ENCODE data around the gene CSNK2A3. TPM values are rescaled to one million over a fixed set of nuclear protein-coding genes. Genes with fewer than 3 reads are reported as not detected.

CSNK2A3 gene
- total RNA-seq, 1 donor from 2014 or later, result 4.3 TPM

DNA sequence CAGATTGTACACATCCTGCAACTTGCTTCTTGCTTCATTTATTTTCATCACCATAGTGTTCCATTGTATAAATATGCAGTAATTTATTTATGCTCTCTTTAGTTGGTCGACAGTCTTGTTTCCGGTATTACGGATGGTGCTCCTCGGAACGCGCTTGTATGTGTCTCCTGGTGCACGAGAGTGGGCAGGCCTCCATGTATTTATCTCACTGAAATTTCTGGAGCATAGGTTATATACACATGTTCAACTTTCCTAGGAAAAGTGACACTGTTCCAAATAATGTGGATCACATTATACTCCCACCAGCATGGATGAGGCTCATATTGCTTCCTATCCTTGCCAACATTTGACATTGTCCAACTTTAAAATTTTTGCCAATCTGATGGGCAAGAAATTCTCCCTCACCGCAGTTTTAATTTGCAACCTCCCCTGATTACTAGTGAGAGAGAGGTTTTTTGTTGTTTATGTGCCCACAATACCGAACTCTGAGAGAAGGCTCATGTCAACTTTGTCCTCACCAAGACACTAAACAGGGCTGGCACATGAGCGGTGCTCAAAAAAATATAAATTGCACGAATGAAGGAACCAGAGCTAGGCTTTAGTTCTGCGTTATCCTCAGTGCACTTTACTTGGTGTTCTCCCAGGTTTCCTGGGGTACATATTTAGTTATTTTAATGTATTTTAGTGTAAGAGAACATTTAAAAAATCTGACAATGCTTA is 3.8 kb downstream of the CSNK2A3 start:
- Mint-ChIP-seq H3K4me3 (ENCODE audit: unreplicated experiment) (no peak overlapping the region), H3K36me3 (ENCODE audit: low read depth, unreplicated experiment) (peaks cover 20% of the 10 kb centered on the region), H3K27me3 (ENCODE audit: unreplicated experiment) (peaks cover 3% of the 10 kb centered on the region), H3K4me1 (ENCODE audit: unreplicated experiment) (peaks cover 6% of the 10 kb centered on the region), H3K27ac (ENCODE audit: unreplicated experiment) (no peak overlapping the region), H3K9me3 (ENCODE audit: unreplicated experiment) (no peaks in the 10 kb centered on the region)
- no peak for DNase-seq (ENCODE audit: low spot score)
- no peak for TF ChIP-seq CTCF (IDR thresholded peaks at IDR 0.05; ENCODE audit: unreplicated experiment)

DNA sequence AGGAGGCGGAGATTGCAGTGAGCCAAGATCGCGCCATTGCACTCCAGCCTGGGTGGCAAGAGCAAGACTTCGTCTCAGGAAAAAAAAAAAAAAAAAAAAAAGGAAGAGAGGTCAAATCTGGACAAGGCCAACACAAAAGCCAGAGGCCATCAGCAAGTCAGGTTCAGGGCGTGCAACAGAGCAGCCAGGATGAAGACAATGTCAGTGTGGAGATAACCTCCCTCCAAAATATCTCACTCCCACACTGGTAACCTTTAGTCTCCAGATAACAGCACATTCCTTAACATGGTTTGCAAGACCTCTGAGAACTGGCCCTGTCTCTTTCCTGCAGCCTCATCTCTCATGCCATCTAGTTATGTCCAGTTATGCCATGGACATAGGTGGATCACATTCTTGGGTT is 4.7 kb downstream of the CSNK2A3 start:
- TF ChIP-seq CTCF (IDR thresholded peaks at IDR 0.05; ENCODE audit: unreplicated experiment), result no peak
- peaks cover 27% of the 10 kb centered on the region for H3K36me3 Mint-ChIP-seq (ENCODE audit: low read depth, unreplicated experiment)
- H3K4me1 Mint-ChIP-seq (ENCODE audit: unreplicated experiment), result peaks cover 6% of the 10 kb centered on the region
- no peak for DNase-seq (ENCODE audit: low spot score)
- no peak overlapping the region for H3K4me3 Mint-ChIP-seq (ENCODE audit: unreplicated experiment)
- H3K9me3 Mint-ChIP-seq (ENCODE audit: unreplicated experiment), result no peaks in the 10 kb centered on the region
- H3K27me3 Mint-ChIP-seq (ENCODE audit: unreplicated experiment), result peaks cover 6% of the 10 kb centered on the region
- no peak overlapping the region for H3K27ac Mint-ChIP-seq (ENCODE audit: unreplicated experiment)

GRCh38 chr11:11347592-11347991 is 5.5 kb downstream of the CSNK2A3 start:
- Mint-ChIP-seq H3K4me3 (ENCODE audit: unreplicated experiment) (no peak overlapping the region), H3K4me1 (ENCODE audit: unreplicated experiment) (peaks cover 6% of the 10 kb centered on the region), H3K27me3 (ENCODE audit: unreplicated experiment) (peaks cover 6% of the 10 kb centered on the region), H3K9me3 (ENCODE audit: unreplicated experiment) (no peaks in the 10 kb centered on the region), H3K27ac (ENCODE audit: unreplicated experiment) (no peak overlapping the region), H3K36me3 (ENCODE audit: low read depth, unreplicated experiment) (peaks cover 26% of the 10 kb centered on the region)
- DNase-seq (ENCODE audit: low spot score), result no peak
- TF ChIP-seq CTCF (IDR thresholded peaks at IDR 0.05; ENCODE audit: unreplicated experiment), result no peak

GRCh38 chr11:11346303-11346702 is 6.7 kb downstream of the CSNK2A3 start:
- H3K27me3 Mint-ChIP-seq (ENCODE audit: unreplicated experiment), result peaks cover 6% of the 10 kb centered on the region
- no peak overlapping the region for H3K4me3 Mint-ChIP-seq (ENCODE audit: unreplicated experiment)
- peaks cover 6% of the 10 kb centered on the region for H3K4me1 Mint-ChIP-seq (ENCODE audit: unreplicated experiment)
- no peak for TF ChIP-seq CTCF (IDR thresholded peaks at IDR 0.05; ENCODE audit: unreplicated experiment)
- peaks cover 30% of the 10 kb centered on the region for H3K36me3 Mint-ChIP-seq (ENCODE audit: low read depth, unreplicated experiment)
- DNase-seq (ENCODE audit: low spot score), result no peak
- no peaks in the 10 kb centered on the region for H3K9me3 Mint-ChIP-seq (ENCODE audit: unreplicated experiment)
- H3K27ac Mint-ChIP-seq (ENCODE audit: unreplicated experiment), result no peak overlapping the region

DNA sequence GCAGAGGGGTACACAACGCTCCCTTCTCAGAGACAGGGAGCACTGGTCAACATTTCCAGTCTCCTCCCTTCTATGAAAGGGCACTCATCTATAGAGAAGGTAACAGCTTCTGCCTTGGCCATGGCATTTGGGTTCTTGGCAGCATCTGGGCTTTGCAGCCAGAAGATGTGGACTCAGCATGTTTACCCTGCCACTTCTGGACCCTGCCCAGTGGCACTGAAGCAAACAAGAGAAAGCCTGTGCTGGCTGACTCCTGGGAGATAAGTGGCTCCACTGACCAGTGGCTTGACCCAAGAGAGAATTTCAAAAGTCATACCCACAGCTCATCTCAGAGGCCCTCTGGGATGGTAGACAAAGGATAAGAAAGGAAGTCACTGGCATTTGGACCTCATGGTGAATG is 8.0 kb downstream of the CSNK2A3 start:
- TF ChIP-seq CTCF (IDR thresholded peaks at IDR 0.05; ENCODE audit: unreplicated experiment), result no peak
- Mint-ChIP-seq H3K9me3 (ENCODE audit: unreplicated experiment) (no peaks in the 10 kb centered on the region), H3K36me3 (ENCODE audit: low read depth, unreplicated experiment) (peaks cover 42% of the 10 kb centered on the region), H3K27ac (ENCODE audit: unreplicated experiment) (no peak overlapping the region), H3K4me3 (ENCODE audit: unreplicated experiment) (no peak overlapping the region), H3K27me3 (ENCODE audit: unreplicated experiment) (peaks cover 5% of the 10 kb centered on the region), H3K4me1 (ENCODE audit: unreplicated experiment) (peaks cover 1% of the 10 kb centered on the region)
- no peak for DNase-seq (ENCODE audit: low spot score)

Measured in endothelial cell (in vitro differentiated cells).